Psoas muscle (tissue), 8 donors: ENCODE data around the gene ITGA7. TPM values are rescaled to one million over a fixed set of nuclear protein-coding genes. Genes with fewer than 3 reads are reported as not detected.

Source experiments
- ATAC-seq, 4 donors: fragments of 200-7000 bp; cut with Tn5 transposase; one replicate each; pipeline ENCODE4 v1.9.1; 2020; ENCODE audit warnings: moderate library complexity in 3 of 4, mild to moderate bottlenecking in 2 of 4
- DNase-seq, 2 donors: peaks; one replicate each; pipeline ENCODE4 v3.0.0-alpha.2; 2020
- H3K27ac ChIP-seq: fragments of 200-600 bp; one replicate; pipeline ENCODE4 v1.8.0; 2022
- H3K27me3 ChIP-seq, 3 donors: fragments of 200-600 bp in 1 of 3; one replicate each; pipeline versions ENCODE4 v1.6.1 to v1.8.0; 2013 to 2022; ENCODE audit warnings: low read length in 2 of 3, mild to moderate bottlenecking in 2 of 3, moderate library complexity in 1 of 3; ENCODE audit not compliant: insufficient read depth in 3 of 3
- H3K36me3 ChIP-seq, 2 donors: fragments of 200-600 bp in 1 of 2; one replicate each; pipeline versions ENCODE4 v1.6.1 to v1.8.0; 2013 to 2022; ENCODE audit warnings: low read depth in 1 of 2, mild to moderate bottlenecking in 1 of 2, moderate library complexity in 1 of 2; ENCODE audit not compliant: insufficient read depth in 1 of 2
- H3K4me1 ChIP-seq: fragments of 200-600 bp; one replicate; pipeline ENCODE4 v1.8.0; 2022
- H3K4me3 ChIP-seq: fragments of 200-600 bp; one replicate; pipeline ENCODE4 v1.8.0; 2022; ENCODE audit warnings: mild to moderate bottlenecking
- H3K9me3 ChIP-seq: fragments of 200-600 bp; one replicate; pipeline ENCODE4 v1.8.0; 2022
- CTCF ChIP-seq: fragments of 200-600 bp; IDR thresholded peaks from one replicate; pipeline ENCODE4 v1.8.0; 2022; ENCODE audit warnings: antibody characterized with exemption
- WGBS, 3 donors: extraction: QIAGEN DNeasy Blood & Tissue Kit; methylation state at CpG; one replicate each; pipeline versions ENCODE4 v1.1.6 to v1.1.7; 2013; 5-methylcytosine and 5-hydroxymethylcytosine counted together
- intact Hi-C, 2 donors: fragments of 100-400 bp; cut with DNase I; formaldehyde crosslinking; loops; one replicate each; pipeline versions ENCODE4 v1.11.0 to v1.14.2; 2022
- polyA plus RNA-seq, 3 donors: library from polyadenylated mRNA; stranded (reverse); fragments of 200-250 nt; gene quantifications; one replicate each; pipeline ENCODE4 v1.2.3, GENCODE V29; 2013
- total RNA-seq, 4 donors: library from RNA; stranded (reverse); fragmentation: NEBNext Ultra II Directional in 2 of 4; extraction: Animal tissue kit (Norgen Biotek cat#: 25700) in 2 of 4; gene quantifications; one replicate each; pipeline versions ENCODE4 v1.2.1 to v1.2.4, GENCODE V29; 2021 to 2023
- donor health status: healthy with polysubstance abuse.
- donor health status: DM: no; HTN: no; CAD: no; lungs with moderate emphysema.
- donor health status: Bipolar disorder and iron deficiency.
- donor health status: healthy.
- donor health status: DM: yes; HTN: yes; CAD: no.
- donor health status: DM: no; HTN: no; CAD: no.
- donor health status: DM: no; HTN: no; CAD: no.
- donor health status: DM: yes; HTN: yes; CAD: no.

The ITGA7 gene
- total and polyA plus RNA-seq, 7 donors, result 51.8 to 433 (median 297) TPM

GRCh38 chr12:55716582-55716957, 8.9 kb upstream of the ITGA7 start:
- H3K4me1 ChIP-seq, result peaks cover 84% of the 10 kb centered on the region
- intact Hi-C loops, result loop anchor here (1.0 to 5.0 kb wide), 2 partner anchors 11 to 34 kb away; a partner anchor contains a TSS
- ATAC-seq, result peak in 1 of 4 donors; percentile 1

GRCh38 chr12:55715833-55716581, 8.3 kb upstream of the ITGA7 start, which contains the start of gene BLOC1S1:
BLOC1S1 (plus strand) TSS chr12:55716046; CDS start chr12:55716052, 6 bp downstream.
- Histone ChIP-seq H3K4me3 (peak within 1 kb of the TSS; percentile 69), H3K27ac (peak within 1 kb of the TSS; percentile 92), H3K27me3 (no peaks in the 10 kb centered on the region), H3K4me1 (peaks cover 83% of the 10 kb centered on the region), H3K9me3 (no peaks in the 10 kb centered on the region), H3K36me3 (no peaks in the 10 kb centered on the region)
- intact Hi-C loops, result loop anchor here (1.0 to 5.0 kb wide), 2 partner anchors 11 to 34 kb away; a partner anchor contains a TSS
- ATAC-seq (peak; percentile 50 to 67 (median 60)), DNase-seq (peak; percentile 94 to 97)
- peak; percentile 6 for TF ChIP-seq CTCF
- 0 to 1% (median 0%) methylated on average over 42 of the region's 42 CpGs for WGBS, 3 donors

More at GRCh38 chr12:55716582-55716957, 8.9 kb upstream of the ITGA7 start:
- peak overlapping the region; percentile 69 for H3K4me3 ChIP-seq
- no peak for DNase-seq
- TF ChIP-seq CTCF, result no peak
- H3K27me3 ChIP-seq, result no peaks in the 10 kb centered on the region
- no peaks in the 10 kb centered on the region for H3K9me3 ChIP-seq
- no peaks in the 10 kb centered on the region for H3K36me3 ChIP-seq
- 6 to 8% (median 7%) methylated on average over 13 of the region's 13 CpGs for WGBS, 3 donors
- peak overlapping the region; percentile 92 for H3K27ac ChIP-seq

GRCh38 chr12:55715169-55715764, 7.6 kb upstream of the ITGA7 start:
- DNase-seq, result peak in 1 of 2 donors; percentile 2
- 27 to 47% (median 30%) methylated on average over 7 of the region's 7 CpGs for WGBS, 3 donors
- peaks cover 79% of the 10 kb centered on the region for H3K4me1 ChIP-seq
- no peak for TF ChIP-seq CTCF
- H3K9me3 ChIP-seq, result no peaks in the 10 kb centered on the region
- H3K27me3 ChIP-seq, result no peaks in the 10 kb centered on the region
- H3K36me3 ChIP-seq, result no peaks in the 10 kb centered on the region
- peak overlapping the region; percentile 92 for H3K27ac ChIP-seq
- ATAC-seq, result no peak
- peak overlapping the region; percentile 69 for H3K4me3 ChIP-seq
- intact Hi-C loops, result loop anchor here in 1 of 2 donors (5.0 kb wide), 1 partner anchor 33 kb away; a partner anchor contains a TSS

GRCh38 chr12:55713721-55714120, 6.0 kb upstream of the ITGA7 start:
- no peak for TF ChIP-seq CTCF
- 35 to 61% (median 50%) methylated on average over 2 of the region's 2 CpGs for WGBS, 3 donors
- intact Hi-C loops, result no loop called here

More at GRCh38 chr12:55713721-55714120, 6.0 kb upstream of the ITGA7 start:
- H3K27ac ChIP-seq, result peak overlapping the region; percentile 92
- no peaks in the 10 kb centered on the region for H3K9me3 ChIP-seq
- H3K27me3 ChIP-seq, result no peaks in the 10 kb centered on the region
- H3K4me1 ChIP-seq, result peaks cover 72% of the 10 kb centered on the region
- peak in 1 of 2 donors; percentile 22 for DNase-seq
- H3K36me3 ChIP-seq, result no peaks in the 10 kb centered on the region
- H3K4me3 ChIP-seq, result no peak overlapping the region
- ATAC-seq, result no peak
